Stimulated activated CD4-positive, alpha-beta T cell treated with anti-CD3 and anti-CD28 coated beads, Interleukin-15, amount 100 ng/mL, for 24 hours (primary cell): ENCODE data around the gene FCRLB.
"Not testable (repeated sequence)": the region's sequence is repeated elsewhere in the genome, so short reads cannot be mapped to it uniquely, and the experiment has no call there.

Experiments used
- DNase-seq: peaks from one replicate; pipeline ENCODE4 v3.0.0-alpha.2; 2020

The FCRLB gene, protein sequence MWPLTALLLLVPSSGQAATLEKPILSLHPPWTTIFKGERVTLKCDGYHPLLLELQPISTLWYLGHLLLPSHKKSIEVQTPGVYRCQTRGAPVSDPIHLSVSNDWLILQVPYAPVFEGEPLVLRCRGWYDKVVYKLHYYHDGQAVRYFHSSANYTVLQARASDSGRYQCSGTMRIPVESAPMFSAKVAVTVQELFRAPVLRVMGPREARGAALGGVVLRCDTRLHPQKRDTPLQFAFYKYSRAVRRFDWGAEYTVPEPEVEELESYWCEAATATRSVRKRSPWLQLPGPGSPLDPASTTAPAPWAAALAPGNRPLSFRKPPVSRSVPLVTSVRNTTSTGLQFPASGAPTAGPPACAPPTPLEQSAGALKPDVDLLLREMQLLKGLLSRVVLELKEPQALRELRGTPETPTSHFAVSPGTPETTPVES

DNA sequence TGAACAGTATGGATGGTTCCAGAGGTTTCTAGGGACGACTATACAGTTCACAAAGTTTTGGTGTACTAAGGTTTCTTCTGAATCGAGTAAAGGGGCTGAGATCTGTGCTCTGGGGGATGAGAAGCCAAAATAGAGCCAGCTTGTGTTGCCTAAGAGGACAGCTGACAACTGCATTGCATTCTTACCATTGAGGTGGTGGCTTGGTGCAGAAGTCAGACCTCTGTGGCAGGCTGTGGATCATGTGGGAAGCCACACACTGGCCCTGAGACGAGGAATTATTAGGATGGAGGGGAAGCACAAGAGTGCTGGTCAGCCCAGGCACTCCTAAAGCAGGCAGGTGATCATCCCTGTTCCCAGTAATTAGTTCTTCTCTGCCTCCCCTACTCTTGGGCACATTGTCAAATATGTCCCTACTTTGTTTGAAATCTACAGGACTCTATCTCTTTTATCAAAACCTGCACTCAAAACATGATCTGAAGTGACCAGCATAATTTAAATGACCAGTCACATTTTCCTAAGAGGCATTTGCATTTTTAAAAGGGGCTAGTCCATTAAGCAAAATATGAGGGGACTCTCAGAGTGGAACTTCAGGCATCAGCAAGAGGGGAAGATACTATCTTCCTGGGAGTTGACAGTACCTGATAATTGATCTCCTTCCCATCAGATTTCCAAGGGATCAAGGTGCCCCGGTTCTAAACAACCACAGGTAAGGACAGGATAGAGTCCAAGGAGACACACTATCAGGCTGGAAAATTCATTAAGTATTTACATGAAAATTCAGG is at the start of gene FCRLB:
Gene FCRLB, plus strand, starts transcription at position 589 of the 782 bp plus-strand sequence. CDS start 1,129 bp downstream, outside the sequence.
- DNase-seq = no peak

- not testable (repeated sequence) for DNase-seq
These were observed 47.9 kb upstream of the FCRLB start for GRCh38 chr1:161673437-161673836.

DNA sequence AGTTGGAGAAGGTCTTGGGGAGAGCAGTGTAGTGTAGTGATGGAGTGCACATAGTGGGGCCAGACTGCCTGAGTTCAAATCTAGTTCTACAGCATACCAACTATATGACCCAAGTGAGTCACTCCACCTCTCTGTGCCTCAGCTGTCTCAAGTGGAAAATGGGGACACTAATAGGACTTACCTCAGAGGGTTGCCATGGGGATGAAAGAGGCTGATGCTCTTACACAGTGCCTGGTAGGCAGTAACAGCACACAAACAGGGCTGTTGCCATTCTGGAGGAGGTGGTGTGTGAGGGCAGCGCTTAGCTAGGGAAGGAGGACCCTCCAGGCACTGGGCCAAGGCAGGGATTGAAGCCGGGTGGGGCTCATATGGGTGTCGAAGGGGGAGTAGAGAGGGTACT is 46.9 kb upstream of the FCRLB start:
- not testable (repeated sequence) for DNase-seq

- not testable (repeated sequence) for DNase-seq
These were observed 46.4 kb upstream of the FCRLB start for GRCh38 chr1:161674908-161675307.

- DNase-seq = no peak
These were observed 44.9 kb upstream of the FCRLB start for GRCh38 chr1:161676441-161676840.

GRCh38 chr1:161676958-161677689 is 44.2 kb upstream of the FCRLB start:
- DNase-seq = no peak

DNA sequence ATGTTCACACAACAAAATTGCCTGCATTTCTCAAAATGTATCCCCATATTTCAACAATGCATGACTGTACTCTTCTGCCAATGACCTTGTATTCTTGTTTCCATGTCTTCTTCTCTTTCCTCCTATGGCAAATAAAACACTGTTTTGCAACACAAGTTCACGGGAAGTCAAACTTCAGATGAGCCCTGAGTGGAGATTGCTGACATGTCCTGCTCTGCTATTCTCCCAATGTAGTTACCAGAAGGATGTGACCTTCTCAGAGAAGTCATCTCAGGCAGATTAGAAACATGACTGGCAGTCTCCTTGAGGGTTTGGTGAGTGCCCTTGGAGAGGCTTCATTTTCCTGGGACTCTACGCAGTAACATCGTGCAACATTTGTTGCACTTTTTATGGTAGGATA is 42.8 kb upstream of the FCRLB start:
- no peak for DNase-seq

GRCh38 chr1:161681879-161682278 is 39.5 kb upstream of the FCRLB start:
- no peak for DNase-seq

- DNase-seq = no peak
These were observed 32.4 kb upstream of the FCRLB start for GRCh38 chr1:161688946-161689345.

DNA sequence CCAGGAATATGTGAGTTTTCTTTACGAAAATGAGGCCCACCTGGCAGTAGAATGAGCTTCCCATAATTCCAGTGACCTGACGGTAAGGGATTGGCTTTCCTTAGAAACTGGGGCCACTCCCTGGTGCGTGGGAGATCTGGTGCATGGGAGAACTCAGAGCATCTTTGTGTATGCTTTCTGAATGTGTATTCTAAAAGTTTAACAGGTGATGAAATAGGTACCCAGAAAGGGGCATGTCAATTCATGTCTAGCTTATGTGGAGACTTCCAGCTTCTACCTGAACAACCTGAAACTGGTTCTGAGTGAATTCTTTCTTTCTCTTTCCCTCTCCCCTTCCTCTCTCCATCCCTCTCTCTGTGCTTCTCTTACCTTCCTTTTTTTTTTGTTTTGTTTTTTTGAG is 29.5 kb upstream of the FCRLB start:
- no peak for DNase-seq

GRCh38 chr1:161693020-161693712 is 28.2 kb upstream of the FCRLB start:
- not testable (repeated sequence) for DNase-seq

DNA sequence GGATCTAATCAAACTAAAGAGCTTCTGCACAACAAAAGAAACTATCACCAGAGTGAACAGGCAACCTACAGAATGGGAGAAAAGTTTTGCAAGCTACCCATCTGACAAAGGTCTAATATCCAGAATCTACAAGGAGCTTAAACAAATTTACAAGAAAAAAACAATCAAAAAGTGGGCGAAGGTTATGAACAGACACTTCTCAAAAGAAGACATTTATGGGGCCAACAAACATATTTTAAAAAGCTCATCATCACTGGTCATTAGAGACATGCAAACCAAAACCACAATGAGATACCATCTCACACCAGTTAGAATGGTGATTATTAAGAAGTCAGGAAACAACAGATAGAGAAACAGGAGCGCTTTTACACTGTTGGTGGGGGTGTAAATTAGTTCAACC is 23.0 kb upstream of the FCRLB start:
- DNase-seq = not testable (repeated sequence)

GRCh38 chr1:161702250-161702649 is 19.1 kb upstream of the FCRLB start:
- DNase-seq = no peak

DNA sequence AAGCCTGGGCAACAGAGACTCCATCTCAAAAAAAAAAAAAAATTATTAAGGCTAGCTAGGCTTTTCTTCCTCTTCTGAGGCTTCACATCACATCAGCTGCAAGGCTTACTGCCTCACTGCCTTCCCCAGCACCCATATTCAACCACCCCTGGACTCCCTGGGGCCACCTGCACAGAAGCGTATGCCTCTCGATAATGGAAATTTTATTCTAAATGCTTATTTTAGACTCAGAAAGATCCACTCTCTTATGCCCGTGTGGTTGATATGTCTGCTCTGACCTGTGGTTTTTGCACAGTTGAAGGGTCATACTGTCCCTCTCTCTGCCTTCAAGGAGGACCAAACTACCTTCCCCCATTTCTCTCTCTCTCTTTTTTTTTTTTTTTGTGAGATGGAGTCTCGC is 15.8 kb upstream of the FCRLB start:
- DNase-seq = no peak

DNA sequence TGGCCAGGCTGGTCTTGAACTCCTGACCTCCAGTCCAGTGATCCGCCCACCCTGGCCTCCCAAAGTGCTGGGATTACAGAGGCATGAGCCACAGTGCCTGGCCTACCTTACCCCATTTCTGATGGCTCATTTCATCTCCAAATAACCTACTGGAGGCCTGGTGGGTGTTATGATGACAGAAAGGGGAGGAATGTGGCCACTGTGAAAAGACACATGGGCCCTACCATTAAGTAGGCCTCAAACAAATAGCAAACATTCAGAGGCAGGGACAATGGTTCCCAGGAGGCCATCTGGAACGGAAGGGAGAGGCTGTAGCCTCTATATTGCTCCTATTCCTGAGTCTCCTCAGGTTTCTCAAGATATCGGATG is 15.2 kb upstream of the FCRLB start:
- DNase-seq = no peak

GRCh38 chr1:161706482-161707347 is 14.6 kb upstream of the FCRLB start, which contains the start of gene FCRLA:
Gene FCRLA, plus strand, starts transcription at chr1:161707229. Its CDS starts 36 bp downstream, at chr1:161707265.
- no peak for DNase-seq

DNA sequence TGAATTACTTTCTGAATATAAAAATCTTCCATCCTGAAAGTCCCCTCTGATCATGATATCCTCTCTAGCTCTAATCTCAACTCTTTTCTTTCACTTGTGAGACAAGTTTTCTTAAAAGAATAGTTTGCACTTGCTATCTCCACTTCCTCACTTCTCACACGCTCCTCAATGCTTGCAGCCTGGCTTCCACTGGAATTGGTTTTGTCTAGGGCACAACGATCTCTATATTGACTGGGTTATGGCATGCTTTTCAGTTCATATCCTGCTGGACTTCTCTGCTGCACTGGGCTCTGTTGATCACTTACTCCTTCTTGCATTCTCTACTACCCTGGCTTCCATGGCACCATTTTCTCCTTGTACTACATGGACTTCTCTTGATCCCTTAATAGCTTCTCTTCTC is 13.8 kb upstream of the FCRLB start:
- DNase-seq = no peak

DNA sequence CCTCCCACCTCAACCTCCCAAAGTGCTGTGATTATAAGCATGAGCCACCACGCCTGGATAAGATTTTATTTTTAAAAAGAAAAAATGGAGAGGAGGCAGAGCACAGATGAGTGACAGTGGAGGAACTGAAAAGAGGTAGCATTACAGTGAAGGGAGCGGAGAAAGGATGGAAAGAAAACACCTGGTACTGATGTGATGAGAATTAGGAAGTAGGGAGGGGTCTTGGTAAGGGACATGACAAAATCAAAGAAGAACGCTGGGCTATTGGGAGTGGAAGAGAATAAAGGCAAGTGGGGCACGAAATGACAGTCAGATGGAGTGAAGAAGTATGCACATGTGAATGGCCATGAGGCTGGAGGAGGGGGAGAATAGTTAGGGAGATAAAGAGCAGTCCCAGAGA is 12.0 kb upstream of the FCRLB start:
- DNase-seq = no peak

- no peak for DNase-seq
These were observed 10.8 kb upstream of the FCRLB start for GRCh38 chr1:161710560-161710959.

DNA sequence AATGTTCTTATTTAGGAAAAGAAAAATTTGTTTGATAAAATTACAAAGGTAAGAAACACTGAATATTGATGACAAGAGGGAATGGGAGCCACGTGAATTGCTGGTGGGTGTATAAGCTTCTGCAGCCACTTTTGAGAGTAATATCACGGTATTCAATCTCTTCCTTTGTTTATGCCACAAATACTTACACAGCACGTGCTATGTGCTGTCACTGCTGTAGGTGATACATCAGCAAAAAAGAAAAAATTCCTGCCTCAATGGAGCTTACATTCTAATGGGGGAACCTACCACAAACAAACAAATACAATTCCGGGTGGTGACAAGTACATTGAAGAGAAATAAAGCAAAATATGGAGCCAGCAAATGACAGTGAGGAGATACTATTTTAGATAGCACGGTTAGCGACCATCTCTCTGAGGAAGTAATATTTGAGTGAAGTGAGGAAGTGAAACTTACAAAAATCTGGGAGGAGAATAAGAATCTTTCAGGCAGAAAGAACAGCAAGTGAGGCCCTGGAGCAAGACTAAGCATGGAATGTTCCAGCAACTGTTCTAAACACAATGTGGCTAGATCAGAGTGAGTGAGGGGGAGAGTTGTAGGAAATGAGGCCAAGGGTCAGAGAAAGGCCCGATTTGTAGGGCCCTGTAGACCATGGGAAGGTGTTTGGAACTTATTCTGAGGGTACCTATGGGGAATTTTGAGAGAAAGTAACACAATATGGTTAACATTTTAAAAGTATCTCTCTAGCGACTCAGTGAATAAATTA is 2.6 kb upstream of the FCRLB start:
- DNase-seq = no peak

DNA sequence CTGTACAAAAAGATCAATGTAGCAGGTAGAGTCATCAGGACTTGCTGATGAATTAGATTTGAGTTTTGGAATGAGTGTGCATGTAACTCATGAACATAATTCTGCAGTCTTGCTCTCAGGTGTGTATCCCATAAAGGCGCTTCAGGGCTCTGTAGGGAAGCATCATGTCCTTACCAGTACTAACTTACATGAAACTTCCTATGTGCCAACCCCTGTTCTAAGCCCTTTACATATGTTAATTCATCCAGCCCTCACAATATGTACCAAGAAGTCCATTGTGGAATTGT is 2.1 kb upstream of the FCRLB start:
- no peak for DNase-seq
